ENCODE results near the gene CENPF.
"Not testable (repeated sequence)": the region's sequence is repeated elsewhere in the genome, so short reads cannot be mapped to it uniquely, and the experiment has no call there.

GRCh38 chr1:214673029-214673428 lies 70.0 kb downstream of the CENPF start:
- not testable (repeated sequence) for TF ChIP-seq CTCF (IDR thresholded peaks at IDR 0.05 in 8 of 11, conservative IDR thresholded peaks at IDR 0.05 in 3 of 11); POLR2A (IDR thresholded peaks at IDR 0.05)
